IPS-18c (cell line): ENCODE results near the gene TMEM208.
A peak's percentile ranks its signal among the peaks of the same experiment; 100 is the strongest.

Experiments
- H3K4me3 ChIP-seq: 2 replicates; pipeline ENCODE4 v1.7.0; 2013; ENCODE audit warnings: low read depth, mild to moderate bottlenecking, low read length, moderate library complexity; ENCODE audit not compliant: insufficient read depth
- H3K9me3 ChIP-seq: one replicate; pipeline ENCODE4 v1.6.1; 2013; ENCODE audit warnings: mild to moderate bottlenecking, low read length, moderate library complexity; ENCODE audit not compliant: control insufficient read depth, insufficient read depth

Gene TMEM208

GRCh38 chr16:67226804-67227566, at the start of gene TMEM208:
TSS of gene TMEM208 (plus strand) at chr16:67227130. CDS start at chr16:67227219, 89 bp downstream.
- peaks cover 2% of the 10 kb centered on the region for H3K9me3 ChIP-seq
- H3K4me3 ChIP-seq, result peak within 1 kb of the TSS; percentile 89

- H3K9me3 ChIP-seq, result no peaks in the 10 kb centered on the region
- peak overlapping the region; percentile 49 for H3K4me3 ChIP-seq
Observed at GRCh38 chr16:67177743-67178699, 48.9 kb upstream of the TMEM208 start.

GRCh38 chr16:67179421-67180080, 47.4 kb upstream of the TMEM208 start:
- Histone ChIP-seq H3K9me3 (no peaks in the 10 kb centered on the region), H3K4me3 (no peak overlapping the region)

GRCh38 chr16:67180166-67180565, 46.8 kb upstream of the TMEM208 start:
- no peaks in the 10 kb centered on the region for H3K9me3 ChIP-seq
- no peak overlapping the region for H3K4me3 ChIP-seq

GRCh38 chr16:67181346-67181745, 45.6 kb upstream of the TMEM208 start:
- H3K9me3 ChIP-seq, result no peaks in the 10 kb centered on the region
- H3K4me3 ChIP-seq, result no peak overlapping the region

- H3K4me3 ChIP-seq, result no peak overlapping the region
- no peaks in the 10 kb centered on the region for H3K9me3 ChIP-seq
Observed at GRCh38 chr16:67182288-67182687, 44.6 kb upstream of the TMEM208 start.

- Histone ChIP-seq H3K9me3 (no peaks in the 10 kb centered on the region), H3K4me3 (peak overlapping the region; percentile 84; the same call in 1 of the 2 replicates)
Observed at GRCh38 chr16:67183284-67183626, 43.7 kb upstream of the TMEM208 start.

GRCh38 chr16:67183627-67184452, 43.1 kb upstream of the TMEM208 start, which contains the start of gene MATCAP1:
TSS of gene MATCAP1 (minus strand) at chr16:67183963. CDS start at chr16:67180610, 3,353 bp downstream.
- Histone ChIP-seq H3K4me3 (peak within 1 kb of the TSS; percentile 84), H3K9me3 (no peaks in the 10 kb centered on the region)

- Histone ChIP-seq H3K9me3 (no peaks in the 10 kb centered on the region), H3K4me3 (peak overlapping the region; percentile 84)
Observed at GRCh38 chr16:67184453-67184994, 42.4 kb upstream of the TMEM208 start.

- Histone ChIP-seq H3K4me3 (peak overlapping the region; percentile 84; the same call in 1 of the 2 replicates), H3K9me3 (no peaks in the 10 kb centered on the region)
Observed at GRCh38 chr16:67184995-67185650, 41.8 kb upstream of the TMEM208 start.

GRCh38 chr16:67185651-67186134, 41.2 kb upstream of the TMEM208 start:
- Histone ChIP-seq H3K9me3 (no peaks in the 10 kb centered on the region), H3K4me3 (no peak overlapping the region)

- Histone ChIP-seq H3K4me3 (no peak overlapping the region), H3K9me3 (no peaks in the 10 kb centered on the region)
Observed at GRCh38 chr16:67186550-67186950, 40.4 kb upstream of the TMEM208 start.

GRCh38 chr16:67187175-67187890, 39.6 kb upstream of the TMEM208 start:
- H3K4me3 ChIP-seq, result no peak overlapping the region
- no peaks in the 10 kb centered on the region for H3K9me3 ChIP-seq

GRCh38 chr16:67188323-67188722, 38.6 kb upstream of the TMEM208 start:
- no peaks in the 10 kb centered on the region for H3K9me3 ChIP-seq
- no peak overlapping the region for H3K4me3 ChIP-seq

GRCh38 chr16:67188798-67189197, 38.1 kb upstream of the TMEM208 start:
- Histone ChIP-seq H3K9me3 (no peaks in the 10 kb centered on the region), H3K4me3 (no peak overlapping the region)
